GM18861 (cell line): ENCODE data around the gene RAD54L.
"Not testable (repeated sequence)": the region's sequence is repeated elsewhere in the genome, so short reads cannot be mapped to it uniquely, and the experiment has no call there.

ENCODE experiments used
- ATAC-seq: cut with Tn5 transposase; IDR thresholded peaks from one replicate; pipeline ENCODE4 v1.9.1; 2021; ENCODE audit not compliant: unreplicated experiment

RAD54L gene

GRCh38 chr1:46319301-46319700 lies 71.7 kb downstream of the RAD54L start:
- ATAC-seq = not testable (repeated sequence)

- not testable (repeated sequence) for ATAC-seq
Measured at GRCh38 chr1:46319960-46320914, 72.7 kb downstream of the RAD54L start.

- not testable (repeated sequence) for ATAC-seq
Measured at GRCh38 chr1:46322191-46322590, 74.6 kb downstream of the RAD54L start.

- ATAC-seq = not testable (repeated sequence)
Measured at GRCh38 chr1:46325285-46326076, 77.9 kb downstream of the RAD54L start.
